Muscle layer of colon (tissue), 2 donors: Measurements from ENCODE around the gene MLKL.
"Not testable (repeated sequence)": the region's sequence is repeated elsewhere in the genome, so short reads cannot be mapped to it uniquely, and the experiment has no call there.

Experiments used
- H3K27ac ChIP-seq: one replicate; pipeline ENCODE4 v1.7.0; 2013; ENCODE audit warnings: low read depth, mild to moderate bottlenecking, low read length, moderate library complexity
- H3K27me3 ChIP-seq, 2 donors: one replicate each; pipeline ENCODE4 v1.7.0; 2013; ENCODE audit warnings: low read length in 2 of 2, mild to moderate bottlenecking in 2 of 2; ENCODE audit not compliant: insufficient read depth in 2 of 2, control insufficient read depth in 1 of 2
- H3K36me3 ChIP-seq: one replicate; pipeline ENCODE4 v1.7.0; 2013; ENCODE audit warnings: mild to moderate bottlenecking, low read length; ENCODE audit not compliant: insufficient read depth
- H3K4me1 ChIP-seq: one replicate; pipeline ENCODE4 v1.7.0; 2013; ENCODE audit warnings: mild to moderate bottlenecking, low read length; ENCODE audit not compliant: insufficient read depth
- H3K4me3 ChIP-seq, 2 donors: one replicate each; pipeline ENCODE4 v1.7.0; 2013; ENCODE audit warnings: low read length in 2 of 2, low read depth in 1 of 2, mild to moderate bottlenecking in 1 of 2, moderate library complexity in 1 of 2
- H3K9ac ChIP-seq: one replicate; pipeline ENCODE4 v1.7.0; 2013; ENCODE audit warnings: low read length
- H3K9me3 ChIP-seq: one replicate; pipeline ENCODE4 v1.7.0; 2013; ENCODE audit warnings: mild to moderate bottlenecking, low read length
- donor health status: abdominal sarcoma.
- donor health status: Adenocarcinoma of cecum.

MLKL gene

GRCh38 chr16:74691093-74691855 lies 9.4 kb downstream of the MLKL start:
- Histone ChIP-seq H3K27ac (no peak overlapping the region), H3K4me3 (no peak overlapping the region), H3K4me1 (no peaks in the 10 kb centered on the region), H3K27me3 (no peaks in the 10 kb centered on the region), H3K36me3 (peaks cover 19% of the 10 kb centered on the region), H3K9me3 (no peaks in the 10 kb centered on the region), H3K9ac (no peak overlapping the region)

- Histone ChIP-seq H3K27ac (no peak overlapping the region), H3K9ac (no peak overlapping the region), H3K4me3 (no peak overlapping the region), H3K4me1 (no peaks in the 10 kb centered on the region), H3K9me3 (no peaks in the 10 kb centered on the region), H3K36me3 (no peaks in the 10 kb centered on the region), H3K27me3 (no peaks in the 10 kb centered on the region)
These were observed 18.1 kb downstream of the MLKL start for GRCh38 chr16:74682556-74682955.

GRCh38 chr16:74680681-74681080 lies 20.0 kb downstream of the MLKL start:
- no peaks in the 10 kb centered on the region for H3K27me3 ChIP-seq
- no peak overlapping the region for H3K27ac ChIP-seq
- no peaks in the 10 kb centered on the region for H3K9me3 ChIP-seq
- H3K4me1 ChIP-seq: no peaks in the 10 kb centered on the region
- H3K36me3 ChIP-seq: no peaks in the 10 kb centered on the region
- no peak overlapping the region for H3K4me3 ChIP-seq
- no peak overlapping the region for H3K9ac ChIP-seq

GRCh38 chr16:74679983-74680382 lies 20.7 kb downstream of the MLKL start:
- no peaks in the 10 kb centered on the region for H3K4me1 ChIP-seq
- no peak overlapping the region for H3K4me3 ChIP-seq
- no peak overlapping the region for H3K9ac ChIP-seq
- H3K27me3 ChIP-seq: no peaks in the 10 kb centered on the region
- no peaks in the 10 kb centered on the region for H3K36me3 ChIP-seq
- H3K27ac ChIP-seq: no peak overlapping the region
- H3K9me3 ChIP-seq: no peaks in the 10 kb centered on the region

GRCh38 chr16:74677868-74678267 lies 22.8 kb downstream of the MLKL start:
- H3K27ac ChIP-seq: no peak overlapping the region
- H3K27me3 ChIP-seq: no peaks in the 10 kb centered on the region
- H3K36me3 ChIP-seq: no peaks in the 10 kb centered on the region
- no peak overlapping the region for H3K9ac ChIP-seq
- H3K4me1 ChIP-seq: no peaks in the 10 kb centered on the region
- no peaks in the 10 kb centered on the region for H3K9me3 ChIP-seq
- H3K4me3 ChIP-seq: no peak overlapping the region

- H3K9me3 ChIP-seq: no peaks in the 10 kb centered on the region
- no peak overlapping the region for H3K9ac ChIP-seq
- no peaks in the 10 kb centered on the region for H3K27me3 ChIP-seq
- H3K27ac ChIP-seq: no peak overlapping the region
- no peaks in the 10 kb centered on the region for H3K36me3 ChIP-seq
- H3K4me1 ChIP-seq: no peaks in the 10 kb centered on the region
- H3K4me3 ChIP-seq: no peak overlapping the region
These were observed 26.8 kb downstream of the MLKL start for GRCh38 chr16:74673876-74674275.

GRCh38 chr16:74668877-74669276 lies 31.8 kb downstream of the MLKL start:
- not testable (repeated sequence) for H3K9ac ChIP-seq, H3K4me3 ChIP-seq, H3K9me3 ChIP-seq, H3K36me3 ChIP-seq, H3K27ac ChIP-seq, H3K27me3 ChIP-seq, H3K4me1 ChIP-seq

GRCh38 chr16:74667255-74667700 lies 33.4 kb downstream of the MLKL start:
- Histone ChIP-seq H3K4me3 (peak overlapping the region; percentile 44 to 84), H3K27me3 (no peaks in the 10 kb centered on the region), H3K9ac (peak overlapping the region; percentile 42), H3K9me3 (no peaks in the 10 kb centered on the region), H3K36me3 (peaks cover 14% of the 10 kb centered on the region), H3K27ac (peak overlapping the region; percentile 1), H3K4me1 (peaks cover 5% of the 10 kb centered on the region)

GRCh38 chr16:74666425-74667254 lies 34.0 kb downstream of the MLKL start, which contains the start of gene RFWD3:
Gene RFWD3, minus strand, starts transcription at chr16:74666877. Its CDS starts 5,428 bp downstream, at chr16:74661449.
- H3K36me3 ChIP-seq: peaks cover 14% of the 10 kb centered on the region
- peak within 1 kb of the TSS; percentile 84 to 99 for H3K4me3 ChIP-seq
- peak within 1 kb of the TSS; percentile 42 for H3K9ac ChIP-seq
- peak within 1 kb of the TSS; percentile 66 for H3K27ac ChIP-seq
- no peaks in the 10 kb centered on the region for H3K27me3 ChIP-seq
- no peaks in the 10 kb centered on the region for H3K9me3 ChIP-seq
- peaks cover 5% of the 10 kb centered on the region for H3K4me1 ChIP-seq

- Histone ChIP-seq H3K9me3 (no peaks in the 10 kb centered on the region), H3K9ac (peak overlapping the region; percentile 38), H3K4me3 (peak overlapping the region; percentile 84 to 99), H3K36me3 (peaks cover 16% of the 10 kb centered on the region), H3K4me1 (peaks cover 5% of the 10 kb centered on the region), H3K27ac (peak overlapping the region; percentile 66), H3K27me3 (no peaks in the 10 kb centered on the region)
These were observed 34.6 kb downstream of the MLKL start for GRCh38 chr16:74666010-74666421.

GRCh38 chr16:74661064-74661463 lies 39.6 kb downstream of the MLKL start:
- no peak overlapping the region for H3K9ac ChIP-seq

More at GRCh38 chr16:74661064-74661463, 39.6 kb downstream of the MLKL start:
- Histone ChIP-seq H3K4me3 (no peak overlapping the region), H3K36me3 (peaks cover 39% of the 10 kb centered on the region), H3K27ac (no peak overlapping the region), H3K4me1 (peaks cover 4% of the 10 kb centered on the region), H3K27me3 (no peaks in the 10 kb centered on the region), H3K9me3 (no peaks in the 10 kb centered on the region)
